Activated CD4-positive, alpha-beta T cell treated with anti-CD3 and anti-CD28 coated beads, Interleukin-10, Interleukin-2, amounts not matched to agents 100 ng/mL and 50 ng/mL, durations not matched to agents 16 hours and 8 hours (primary cell): Measurements from ENCODE around the gene AKAP6.
"Not testable (repeated sequence)": the region's sequence is repeated elsewhere in the genome, so short reads cannot be mapped to it uniquely, and the experiment has no call there.

Source experiments
- DNase-seq: peaks from one replicate; pipeline ENCODE4 v3.0.0-alpha.2; 2020

AKAP6 gene

DNA sequence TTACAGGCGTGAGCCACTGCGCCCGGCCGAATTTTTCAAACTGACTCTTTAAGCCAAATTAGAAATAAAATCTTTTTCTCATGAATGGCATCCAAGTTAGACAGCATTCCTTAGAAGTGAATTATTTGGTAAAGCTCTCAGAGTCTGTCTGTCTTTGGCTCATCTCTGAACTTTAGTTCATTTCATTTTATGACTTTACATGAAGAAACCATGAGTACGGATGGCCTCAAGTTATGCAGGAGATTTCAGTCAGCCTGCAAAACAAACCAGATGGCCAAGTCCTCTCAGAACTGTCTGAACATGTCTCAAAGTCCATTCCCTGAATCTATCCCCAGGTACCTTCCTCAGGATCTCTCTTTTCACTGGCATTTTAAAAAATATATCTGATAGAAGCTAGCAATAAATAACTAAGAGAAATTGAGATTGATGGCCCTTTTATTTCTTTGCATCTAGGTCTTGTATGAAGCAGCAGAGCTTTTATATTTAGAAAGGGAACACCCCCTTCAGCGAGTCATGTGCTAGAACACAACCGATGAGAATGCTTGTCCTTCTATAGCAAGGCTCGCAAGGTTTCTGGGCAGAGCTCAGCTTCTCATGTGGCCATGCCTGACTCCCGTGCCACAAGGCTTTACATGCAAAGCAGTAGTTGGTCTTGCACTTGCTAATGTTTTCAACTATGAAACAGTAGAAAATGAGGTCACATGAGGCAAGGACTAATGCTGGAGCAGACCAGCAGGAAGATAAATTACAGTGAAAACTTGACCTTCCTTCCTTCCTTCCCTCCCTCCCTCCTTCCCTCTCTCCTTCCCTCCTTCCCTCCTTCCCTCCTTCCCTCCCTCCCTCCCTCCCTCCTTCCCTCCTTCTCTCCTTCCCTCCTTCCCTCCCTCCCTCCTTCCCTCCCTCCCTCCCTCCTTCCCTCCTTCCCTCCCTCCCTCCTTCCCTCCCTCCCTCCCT, 125.0 kb downstream of the AKAP6 start:
- DNase-seq: no peak

DNA sequence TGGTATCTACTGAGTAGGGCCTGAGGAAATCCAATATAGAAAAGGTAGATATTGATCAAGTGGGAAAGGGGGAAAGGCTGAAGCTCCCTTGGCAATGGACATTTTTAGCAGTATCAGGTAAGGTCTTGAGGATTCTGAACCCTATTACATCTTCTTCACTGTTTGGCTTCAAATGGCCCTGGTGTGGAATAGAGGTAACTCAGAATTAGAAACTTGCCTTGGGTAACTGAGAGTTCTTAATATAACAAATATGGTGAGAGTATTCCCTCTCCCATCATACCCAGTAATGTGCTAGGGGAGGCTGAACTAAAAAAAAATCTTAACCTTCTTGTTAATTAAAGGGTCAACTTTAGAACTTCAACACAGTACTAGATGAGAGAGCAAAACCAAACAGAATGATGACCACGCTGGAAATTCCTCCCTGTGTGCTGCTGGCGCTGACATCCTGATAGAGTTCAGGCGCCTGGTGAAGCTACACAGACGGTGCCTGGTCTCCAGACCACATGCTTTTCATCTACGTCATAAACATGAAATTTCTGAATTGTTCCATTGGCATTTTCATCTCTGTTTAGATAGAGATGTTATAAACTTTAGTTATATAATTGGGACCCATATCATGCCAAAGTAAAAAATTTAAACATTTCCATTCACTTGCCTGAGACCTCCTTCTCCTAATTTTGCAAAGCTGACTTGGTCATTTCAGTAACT, 128.3 kb downstream of the AKAP6 start:
- DNase-seq: no peak

DNA sequence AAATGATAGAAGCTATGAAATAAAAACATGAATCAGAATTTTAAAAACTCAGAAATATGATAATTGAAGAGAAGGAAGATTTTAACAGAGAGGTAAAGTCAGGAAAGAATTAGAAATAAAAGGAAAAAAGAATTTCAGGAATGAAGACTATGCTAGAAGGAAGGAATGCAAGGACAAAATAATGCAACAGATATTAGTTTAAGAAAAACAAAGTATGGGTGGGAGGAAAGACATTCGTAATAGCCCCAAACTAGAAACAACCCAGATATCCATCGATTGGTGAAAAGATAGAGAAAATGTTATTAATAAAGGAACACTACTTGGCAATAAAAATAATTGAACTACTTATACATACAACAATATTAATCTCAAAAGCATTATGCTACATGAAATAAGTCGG, 129.6 kb downstream of the AKAP6 start:
- DNase-seq: no peak

DNA sequence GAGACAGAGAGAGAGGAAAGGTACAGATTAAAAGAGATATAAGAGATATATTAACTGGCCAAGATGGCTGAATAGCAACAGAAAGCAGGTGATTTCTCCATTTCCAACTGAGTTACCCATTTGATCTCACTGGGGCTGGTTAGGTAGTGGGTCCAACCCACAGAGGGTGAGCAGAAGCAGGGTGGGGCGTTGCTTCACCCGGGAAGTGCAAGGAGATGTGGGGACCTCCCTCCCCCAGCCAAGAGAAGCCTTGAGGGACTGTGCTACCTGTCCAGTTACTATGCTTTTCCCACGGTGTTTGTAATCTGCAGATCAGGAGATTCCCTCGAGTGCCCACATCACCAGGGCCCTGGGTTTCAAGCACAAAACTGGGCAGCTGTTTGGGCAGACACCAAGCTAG, 131.2 kb downstream of the AKAP6 start:
- DNase-seq: no peak

DNA sequence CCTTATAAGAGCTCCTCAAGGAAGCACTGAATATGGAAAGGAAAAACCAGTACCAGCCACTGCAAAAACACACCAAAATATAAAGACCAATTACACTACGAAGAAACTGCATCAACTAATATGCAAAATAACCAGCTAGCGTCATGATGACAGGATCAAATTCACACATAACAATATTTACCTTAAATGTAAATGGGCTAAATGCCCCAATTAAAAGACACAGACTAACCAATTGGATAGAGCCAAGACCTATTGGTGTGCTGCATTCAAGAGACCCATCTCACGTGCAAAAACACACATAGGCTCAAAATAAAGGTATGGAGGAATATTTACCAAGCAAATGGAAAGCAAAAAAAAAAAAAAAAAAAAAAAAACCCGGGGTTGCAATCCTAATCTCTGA, 133.5 kb downstream of the AKAP6 start:
- DNase-seq: not testable (repeated sequence)

DNA sequence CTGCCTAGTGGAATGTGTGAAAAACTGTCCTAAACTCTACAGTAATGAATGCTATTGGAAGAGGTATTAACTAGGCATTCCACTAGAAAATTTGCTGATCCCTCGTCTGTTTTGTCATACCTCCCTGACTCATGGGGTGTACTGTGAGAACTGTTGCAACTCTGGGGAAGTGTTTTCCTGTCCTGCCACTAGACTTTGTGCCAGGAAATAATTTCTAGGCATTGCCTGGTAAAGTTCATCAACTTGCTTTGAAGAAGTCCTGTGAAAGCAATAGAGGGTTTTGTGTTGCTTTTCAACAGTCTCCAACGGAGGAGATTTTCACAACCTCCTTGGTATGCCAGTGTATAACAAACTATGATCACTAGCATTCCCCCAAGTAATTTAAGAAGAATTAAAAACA, 139.9 kb downstream of the AKAP6 start:
- DNase-seq: no peak

DNA sequence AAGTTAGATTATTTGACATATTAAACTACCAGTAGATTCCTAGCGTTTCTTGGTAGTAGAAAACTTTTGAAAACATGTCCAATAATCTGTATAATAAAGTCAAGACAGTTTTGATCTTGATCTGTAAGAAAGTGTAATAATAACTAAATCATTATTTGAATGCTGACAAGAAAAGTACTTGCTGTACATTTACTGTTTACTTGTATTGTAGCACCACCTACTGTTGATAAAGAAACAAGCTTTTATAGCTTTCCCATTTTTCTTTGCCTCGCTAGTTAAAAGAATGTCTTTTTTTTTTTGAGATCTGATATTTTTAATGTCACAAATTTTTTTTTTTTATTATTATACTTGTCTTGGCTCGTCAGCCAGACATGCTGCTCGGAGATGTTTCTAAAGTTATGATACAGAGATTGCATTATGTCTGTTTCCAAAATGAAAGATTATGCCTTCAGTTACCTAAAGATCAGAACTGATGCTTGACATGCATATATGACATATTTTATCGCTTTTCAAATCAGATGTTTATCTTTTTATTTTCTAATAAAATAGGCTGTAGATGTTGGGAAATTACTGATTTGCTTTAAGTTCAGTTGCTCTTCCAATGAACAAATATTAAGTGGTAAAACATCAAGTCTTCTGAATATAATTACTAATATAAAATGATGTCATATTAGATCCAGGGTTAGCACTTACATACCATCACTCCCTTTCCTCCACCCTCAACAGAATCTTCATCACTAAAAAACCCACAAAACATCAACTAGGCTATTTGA, 140.5 kb downstream of the AKAP6 start:
- DNase-seq: peak; percentile 20

DNA sequence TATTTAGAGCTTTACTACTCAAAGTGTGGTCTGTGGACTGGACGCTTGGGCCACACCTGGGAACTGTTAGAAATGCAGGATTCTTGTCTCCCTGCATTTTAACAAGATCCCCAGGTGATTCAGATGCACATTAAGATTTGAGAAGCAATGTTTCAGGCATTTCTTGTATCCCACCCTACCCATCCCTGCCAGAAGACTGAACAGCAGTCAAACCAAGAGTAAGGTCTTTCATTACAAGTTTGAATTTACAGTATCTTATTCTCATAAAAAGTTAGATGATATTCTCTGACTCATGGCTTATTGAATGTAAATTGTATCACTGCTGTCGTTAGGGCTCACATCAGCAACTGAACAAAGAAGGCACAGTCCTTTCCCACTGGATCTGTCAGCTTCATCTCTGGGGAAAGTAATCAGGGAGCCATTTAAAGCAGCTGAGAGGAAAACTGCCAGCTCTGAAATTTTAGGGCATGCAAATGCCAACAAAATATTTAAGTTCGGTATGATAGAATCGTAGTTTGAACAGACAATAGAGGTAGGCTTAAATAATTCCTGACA, 141.1 kb downstream of the AKAP6 start:
- no peak for DNase-seq

DNA sequence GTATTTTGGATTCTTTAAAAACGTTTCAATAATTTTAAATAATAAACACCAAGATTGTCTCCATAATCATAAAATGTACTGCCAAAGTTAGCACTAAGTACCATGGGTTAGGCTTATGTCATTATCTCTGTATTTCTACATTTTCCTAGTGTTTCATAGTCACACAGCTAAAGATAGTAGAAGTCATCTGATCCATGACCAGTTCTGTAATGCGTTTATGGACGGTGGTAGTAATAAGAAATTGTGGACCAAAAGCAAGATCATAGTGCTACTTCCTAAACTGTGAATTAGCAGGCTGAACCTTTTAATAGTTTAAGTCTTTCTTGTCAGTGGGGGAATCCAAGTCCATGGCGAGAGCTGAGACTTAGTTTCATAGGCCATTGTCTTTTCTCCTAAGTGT, 142.1 kb downstream of the AKAP6 start:
- no peak for DNase-seq

DNA sequence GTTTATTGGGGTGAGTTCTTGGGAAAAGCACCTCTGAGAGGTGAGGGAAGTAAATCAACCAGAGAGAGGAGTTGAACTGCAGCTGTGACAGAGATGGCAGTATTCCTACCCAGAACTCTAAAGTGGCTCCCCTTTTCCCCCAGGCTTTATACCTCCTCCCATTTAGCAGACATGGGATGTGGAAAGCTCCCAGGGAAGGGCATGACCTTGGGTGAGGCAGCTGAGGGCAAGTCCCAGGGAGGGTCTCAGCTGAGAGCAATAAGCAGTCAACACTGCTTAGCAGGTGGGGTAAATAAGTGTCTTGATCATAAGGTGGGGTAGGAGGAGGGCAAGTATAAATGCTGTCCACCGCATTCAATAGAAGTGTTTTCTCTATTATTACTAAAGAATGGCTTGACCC, 143.0 kb downstream of the AKAP6 start:
- no peak for DNase-seq

DNA sequence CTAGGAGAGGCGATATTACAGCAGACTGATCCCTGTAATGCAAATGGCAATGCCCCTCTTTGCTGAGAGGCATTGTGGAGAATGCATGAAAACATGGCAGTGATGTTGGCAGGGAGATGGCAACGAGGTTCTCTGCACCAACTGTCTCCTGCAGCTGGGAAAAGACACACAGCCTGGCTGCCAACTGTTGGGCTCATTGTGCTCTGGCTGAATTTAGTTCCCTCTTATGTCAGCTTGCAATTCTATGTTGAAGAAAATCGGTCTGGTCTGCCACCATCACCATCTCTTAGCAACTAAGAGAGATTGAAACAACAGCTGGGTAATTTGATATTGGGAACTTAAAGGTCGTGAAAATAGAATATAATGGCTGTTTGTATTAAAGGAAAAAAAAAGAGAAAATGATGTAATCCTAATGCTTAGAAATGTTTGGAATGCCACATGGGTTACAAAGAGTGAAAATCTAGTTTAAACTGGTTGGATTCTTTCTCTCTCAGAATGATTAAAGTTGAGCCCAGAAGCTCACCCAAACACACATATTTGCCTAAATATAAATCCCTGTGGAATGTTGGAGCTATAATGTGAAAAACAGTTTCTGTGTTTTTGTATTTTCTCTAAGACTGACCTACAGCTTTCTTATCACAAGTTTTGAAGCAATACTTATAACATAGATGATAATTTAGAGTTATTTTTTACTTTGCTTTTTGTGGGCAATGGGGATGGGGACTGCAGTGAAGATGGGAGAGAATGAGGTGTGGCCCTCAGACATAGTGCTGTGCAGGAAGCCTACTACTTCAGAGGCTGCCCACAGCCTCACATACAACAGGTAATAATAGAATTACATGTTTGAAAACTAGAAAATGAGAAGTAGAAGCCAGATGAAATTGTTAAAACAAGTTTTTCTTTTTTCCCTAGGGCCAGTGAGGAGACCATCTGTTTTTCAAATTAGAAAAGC, 143.7 kb downstream of the AKAP6 start:
- no peak for DNase-seq

DNA sequence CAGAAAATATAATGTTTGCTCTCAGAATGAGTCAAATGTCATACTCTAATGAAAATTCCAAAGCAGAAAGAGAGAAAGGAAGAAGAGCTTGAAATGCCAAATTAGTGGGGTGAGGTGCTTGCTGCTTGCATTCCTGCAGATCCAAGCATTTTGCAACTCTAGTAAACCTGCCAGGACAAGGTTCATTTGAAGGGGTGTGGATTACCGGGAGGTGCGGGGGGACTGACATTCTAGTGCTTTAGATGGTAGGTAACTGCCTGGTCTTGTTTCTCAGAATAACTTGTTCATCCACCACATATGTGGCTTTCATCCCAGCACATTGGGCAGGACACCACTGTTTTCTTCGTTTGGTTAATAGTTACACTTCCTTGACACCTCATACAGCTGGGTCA, 144.4 kb downstream of the AKAP6 start:
- DNase-seq: no peak

DNA sequence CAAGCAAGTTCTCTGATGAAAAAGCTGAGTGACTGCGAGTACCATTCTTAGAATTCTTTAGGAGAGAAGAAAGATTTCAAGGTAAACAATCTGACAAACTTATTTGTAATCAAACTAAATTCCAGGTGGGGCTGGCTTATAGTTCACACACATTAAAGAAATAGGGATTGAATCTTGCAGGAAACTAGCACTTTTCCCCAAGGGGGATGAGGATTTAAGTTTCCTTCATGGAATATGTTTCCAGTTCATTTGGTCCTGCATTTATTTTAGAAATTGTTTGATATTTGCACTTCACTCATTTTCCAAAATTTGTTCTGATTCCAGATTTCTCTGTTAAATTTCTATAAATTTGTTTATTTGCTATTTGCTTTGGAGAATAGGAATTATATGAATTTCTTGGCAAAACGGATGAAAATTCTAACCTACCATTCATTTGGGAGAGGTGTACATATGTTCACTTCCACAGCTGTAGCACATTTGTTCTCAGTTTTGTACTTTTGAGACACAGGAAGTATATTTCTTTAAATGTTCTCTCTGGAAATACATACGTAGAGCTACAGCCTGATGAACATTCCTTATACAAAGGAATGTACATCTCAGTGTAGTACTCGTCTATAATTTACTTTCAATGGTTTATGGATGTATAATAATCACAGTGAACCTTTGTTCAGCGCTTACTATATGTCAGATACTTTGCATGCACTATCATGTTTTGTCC, 145.5 kb downstream of the AKAP6 start:
- no peak for DNase-seq

DNA sequence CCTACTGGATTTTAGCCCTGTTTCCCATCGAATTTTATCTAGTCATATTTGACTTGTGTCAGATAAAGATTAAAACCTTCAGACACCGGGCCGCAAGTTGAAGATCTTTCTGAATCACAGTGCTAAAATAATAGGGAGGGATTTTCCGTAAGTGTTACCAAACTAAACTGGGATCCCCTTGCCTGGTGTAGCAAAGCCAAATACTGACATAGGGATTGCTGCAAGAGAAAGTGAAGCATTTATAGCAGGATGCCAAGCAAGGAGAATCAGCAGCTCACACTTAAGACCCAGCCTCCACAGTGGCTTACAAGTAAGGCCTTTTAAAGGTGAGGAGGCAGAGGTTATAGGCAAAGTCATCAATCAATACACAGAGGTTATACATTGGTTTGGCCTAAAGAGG, 147.4 kb downstream of the AKAP6 start:
- no peak for DNase-seq

DNA sequence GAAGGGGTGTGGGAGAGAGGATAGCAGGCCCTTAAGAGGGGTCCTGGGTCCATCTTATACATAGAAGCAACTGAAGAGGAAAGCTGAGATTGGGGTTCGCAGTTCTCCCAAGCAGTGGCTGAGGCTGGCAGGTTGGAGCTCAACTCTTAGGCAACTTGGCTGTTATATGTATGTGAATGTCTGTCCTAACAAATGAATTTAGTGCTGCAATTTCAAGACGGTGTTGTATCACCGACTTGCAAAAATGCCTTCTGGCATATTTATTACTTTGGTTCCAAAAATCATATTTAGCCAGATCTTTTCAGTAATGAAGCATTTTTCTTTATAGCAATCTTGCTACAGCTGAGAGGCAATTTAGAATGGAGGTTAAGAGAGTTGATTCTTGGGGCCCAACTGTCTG, 148.3 kb downstream of the AKAP6 start:
- DNase-seq: no peak

DNA sequence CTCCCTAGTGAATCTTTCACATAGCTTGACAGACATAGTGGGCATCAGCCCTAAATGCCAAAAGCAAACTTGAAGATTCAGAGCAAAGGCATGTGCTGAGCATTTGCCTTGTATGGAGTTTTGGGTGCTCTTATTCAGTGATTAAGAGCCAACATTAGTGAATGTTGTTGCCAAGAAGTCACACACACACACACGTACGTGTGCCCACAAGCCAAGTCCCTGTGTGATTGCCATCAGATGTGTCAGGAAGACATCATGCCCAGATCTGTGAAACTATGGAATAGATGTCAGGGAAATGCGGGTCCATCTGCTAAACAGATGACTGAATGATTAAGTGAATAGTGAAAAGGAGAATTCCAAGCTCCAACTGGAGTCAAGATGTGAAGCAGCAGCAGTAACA, 149.0 kb downstream of the AKAP6 start:
- no peak for DNase-seq

DNA sequence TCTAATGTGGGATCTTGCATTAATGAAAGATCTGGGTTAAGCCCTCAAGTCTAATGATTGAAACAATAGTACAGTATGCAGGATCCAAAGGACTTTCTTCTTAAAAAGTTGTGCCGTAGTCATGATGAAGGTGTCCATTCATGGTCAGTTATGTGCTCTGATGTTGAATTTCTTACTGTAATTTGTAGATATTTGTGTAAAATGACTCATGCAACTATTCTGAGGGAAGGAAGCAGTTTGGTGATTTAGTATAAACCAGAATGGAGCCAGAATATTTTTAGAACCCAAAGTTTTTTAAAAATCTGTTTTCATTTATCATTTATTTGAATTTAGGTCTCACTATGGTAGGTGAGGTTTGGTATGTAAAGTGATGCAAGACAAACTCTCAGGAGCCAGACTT, 151.2 kb downstream of the AKAP6 start:
- DNase-seq: no peak

DNA sequence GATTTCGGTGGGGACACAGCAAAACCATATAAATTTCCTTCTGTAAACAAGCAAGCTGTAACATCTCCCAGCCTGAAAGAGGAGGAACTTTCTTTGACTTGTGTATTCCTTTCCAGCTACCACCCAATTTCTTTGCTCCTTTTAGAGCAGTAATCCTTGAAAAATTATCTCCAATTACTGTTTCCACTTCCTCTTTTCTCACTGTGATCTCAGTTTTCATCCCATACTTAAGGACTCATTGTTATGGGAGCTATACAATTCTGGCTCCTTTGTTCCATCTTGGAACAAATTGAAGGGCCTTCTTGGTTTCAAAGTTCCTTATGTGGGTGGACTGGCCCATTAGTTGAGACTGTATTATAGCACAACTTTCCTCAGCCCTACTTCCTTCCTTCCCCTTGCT, 152.6 kb downstream of the AKAP6 start:
- DNase-seq: no peak

DNA sequence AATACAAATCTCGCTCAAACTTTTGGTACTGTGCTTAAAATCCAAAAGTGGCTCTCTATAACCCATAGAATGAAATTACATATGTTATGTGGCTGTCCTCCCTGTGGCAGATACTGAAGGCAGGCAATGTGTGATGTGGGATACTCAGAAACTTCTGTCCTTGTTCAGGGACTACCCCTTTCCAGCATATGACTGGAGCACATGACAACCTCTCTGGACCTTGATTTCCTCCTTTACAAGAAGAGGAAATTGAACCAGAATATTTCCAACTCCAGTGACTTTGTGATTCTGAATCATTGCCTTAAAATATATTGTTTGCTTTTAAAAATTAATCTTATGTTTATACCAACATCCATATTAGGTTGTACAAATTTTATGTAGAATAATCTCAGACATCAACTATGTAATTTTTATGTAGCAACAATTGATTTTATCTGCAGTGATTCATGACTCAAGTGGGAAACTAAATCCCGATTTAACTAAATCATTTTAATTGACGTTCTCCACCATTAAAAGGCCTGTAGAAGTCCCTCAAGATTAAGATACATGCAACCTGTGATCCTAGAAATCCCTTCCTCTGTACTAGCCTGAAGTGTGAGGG, 162.4 kb downstream of the AKAP6 start:
- no peak for DNase-seq

DNA sequence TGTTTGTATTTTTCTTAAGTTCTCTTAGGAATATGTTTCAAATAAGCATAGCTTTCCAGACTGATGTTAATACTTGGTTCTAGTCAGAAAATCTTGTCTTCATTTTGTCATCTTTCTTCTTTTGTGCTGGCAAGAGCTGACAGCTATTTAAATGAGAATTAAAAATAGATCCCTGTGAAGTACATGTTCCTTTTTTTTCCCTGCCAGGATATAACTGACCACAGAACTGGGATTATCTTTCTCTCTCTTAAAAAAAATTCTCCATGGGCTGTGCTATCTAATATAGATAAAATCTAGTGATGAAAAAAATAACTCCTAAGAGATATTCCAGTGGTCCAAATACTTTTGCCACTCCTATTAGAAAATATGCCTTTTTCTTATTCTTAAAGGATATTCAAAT, 163.4 kb downstream of the AKAP6 start:
- DNase-seq: no peak
